ENCODE measurements around the gene B4GALNT2.
"Not testable (repeated sequence)": the region's sequence is repeated elsewhere in the genome, so short reads cannot be mapped to it uniquely, and the experiment has no call there.

B4GALNT2 gene, protein sequence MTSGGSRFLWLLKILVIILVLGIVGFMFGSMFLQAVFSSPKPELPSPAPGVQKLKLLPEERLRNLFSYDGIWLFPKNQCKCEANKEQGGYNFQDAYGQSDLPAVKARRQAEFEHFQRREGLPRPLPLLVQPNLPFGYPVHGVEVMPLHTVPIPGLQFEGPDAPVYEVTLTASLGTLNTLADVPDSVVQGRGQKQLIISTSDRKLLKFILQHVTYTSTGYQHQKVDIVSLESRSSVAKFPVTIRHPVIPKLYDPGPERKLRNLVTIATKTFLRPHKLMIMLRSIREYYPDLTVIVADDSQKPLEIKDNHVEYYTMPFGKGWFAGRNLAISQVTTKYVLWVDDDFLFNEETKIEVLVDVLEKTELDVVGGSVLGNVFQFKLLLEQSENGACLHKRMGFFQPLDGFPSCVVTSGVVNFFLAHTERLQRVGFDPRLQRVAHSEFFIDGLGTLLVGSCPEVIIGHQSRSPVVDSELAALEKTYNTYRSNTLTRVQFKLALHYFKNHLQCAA

DNA sequence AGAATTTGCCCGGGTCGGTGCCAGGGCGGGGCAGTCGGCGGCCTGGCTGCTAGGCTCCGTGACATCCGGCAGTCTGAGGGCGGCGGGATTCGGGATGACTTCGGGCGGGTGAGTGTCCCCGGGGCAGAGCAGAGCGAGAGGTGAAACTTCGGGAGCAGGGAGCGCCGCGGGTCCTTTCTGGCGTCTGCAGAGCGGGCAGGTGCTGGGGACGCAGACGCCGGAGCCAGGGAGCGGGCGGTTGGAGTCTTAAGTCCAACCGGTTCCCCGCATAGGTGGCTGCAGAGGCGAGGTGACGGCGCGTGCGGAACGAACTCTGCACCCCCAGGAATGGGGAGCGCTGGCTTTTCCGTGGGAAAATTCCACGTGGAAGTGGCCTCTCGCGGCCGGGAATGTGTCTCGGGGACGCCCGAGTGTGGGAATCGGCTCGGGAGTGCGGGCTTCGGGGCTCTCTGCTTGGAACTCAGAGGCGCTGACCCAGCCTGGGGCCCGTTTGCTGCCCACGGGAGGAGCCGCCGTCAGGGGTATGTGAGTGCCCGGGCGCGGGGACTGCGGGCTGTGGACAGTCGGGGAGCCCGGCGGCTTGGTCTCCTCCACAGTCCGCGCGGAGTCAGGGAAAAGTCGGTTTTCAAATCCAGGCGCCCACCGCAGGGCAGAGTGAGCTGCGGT is at the start of gene B4GALNT2:
Gene B4GALNT2 (plus strand): TSS at position 71 of the 666 bp plus-strand sequence. CDS start 24 bp downstream, at position 95.
- DNase-seq: no peak

DNA sequence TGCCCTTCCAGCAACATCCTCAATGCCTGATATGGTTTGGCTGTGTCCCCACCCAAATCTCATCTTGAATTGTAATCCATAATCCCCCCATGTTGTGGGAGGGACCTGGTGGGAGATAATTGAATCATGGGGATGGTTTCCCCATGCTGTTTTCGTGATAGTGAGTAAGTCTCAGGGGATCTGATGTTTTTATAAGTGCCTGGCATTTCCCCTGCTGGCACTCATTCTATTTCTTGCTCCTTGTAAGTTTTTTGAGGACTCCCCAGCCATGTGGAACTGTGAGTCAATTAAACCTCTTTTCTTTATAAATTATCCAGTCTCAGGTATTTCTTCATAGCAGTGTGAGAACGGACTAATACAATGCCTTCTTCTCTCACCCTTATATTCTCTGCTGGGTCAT is 47.5 kb upstream of the B4GALNT2 start:
- DNase-seq: not testable (repeated sequence)

DNA sequence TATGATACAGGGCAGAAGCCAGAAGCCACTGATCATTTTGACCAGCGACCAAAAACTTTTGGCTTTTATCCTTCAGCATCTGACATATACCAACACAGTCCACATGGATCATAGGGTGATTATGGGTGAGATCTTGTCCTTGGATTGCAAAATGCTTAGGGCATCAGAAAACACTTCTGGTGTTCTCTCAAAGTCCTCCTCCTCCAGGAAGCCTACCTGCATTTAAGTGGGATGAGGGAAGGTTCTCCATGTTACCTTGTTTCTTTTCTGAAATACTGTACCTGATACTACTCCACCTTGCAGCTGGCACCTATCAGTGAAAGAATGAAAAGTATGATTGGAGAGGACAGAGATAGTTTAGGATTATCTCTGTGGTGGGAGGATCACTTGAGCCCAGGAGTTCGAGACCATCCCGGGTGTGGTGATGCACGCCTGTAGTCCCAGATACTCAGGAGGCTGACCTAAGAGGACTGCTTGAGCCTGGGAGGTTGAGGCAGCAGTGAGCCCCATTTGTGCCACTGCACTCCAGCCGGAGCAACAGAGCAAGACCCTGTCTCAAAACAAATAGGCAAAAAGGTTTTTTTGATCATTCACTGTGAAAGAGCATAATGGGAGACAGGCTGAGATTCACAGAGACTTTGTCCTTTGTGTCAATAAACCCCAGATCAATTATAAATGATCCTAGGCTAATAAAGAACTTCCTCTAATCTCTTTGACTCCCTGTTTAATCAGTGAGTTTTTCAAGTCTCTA is 46.8 kb upstream of the B4GALNT2 start:
- DNase-seq: no peak

DNA sequence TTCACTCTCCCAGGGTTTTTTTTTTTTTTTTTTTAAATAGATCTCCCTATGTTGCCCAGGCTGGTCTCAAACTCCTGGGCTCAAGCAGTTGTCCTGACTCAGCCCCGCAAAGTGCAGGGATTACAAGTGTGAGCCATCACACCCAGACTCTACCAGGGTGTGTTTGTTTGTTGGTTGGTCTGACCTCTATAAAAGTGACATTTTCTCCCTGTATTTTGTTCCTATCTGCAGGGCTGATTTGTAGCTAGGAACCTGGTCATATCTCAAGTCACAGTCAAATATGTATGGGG is 46.3 kb upstream of the B4GALNT2 start:
- DNase-seq: no peak

DNA sequence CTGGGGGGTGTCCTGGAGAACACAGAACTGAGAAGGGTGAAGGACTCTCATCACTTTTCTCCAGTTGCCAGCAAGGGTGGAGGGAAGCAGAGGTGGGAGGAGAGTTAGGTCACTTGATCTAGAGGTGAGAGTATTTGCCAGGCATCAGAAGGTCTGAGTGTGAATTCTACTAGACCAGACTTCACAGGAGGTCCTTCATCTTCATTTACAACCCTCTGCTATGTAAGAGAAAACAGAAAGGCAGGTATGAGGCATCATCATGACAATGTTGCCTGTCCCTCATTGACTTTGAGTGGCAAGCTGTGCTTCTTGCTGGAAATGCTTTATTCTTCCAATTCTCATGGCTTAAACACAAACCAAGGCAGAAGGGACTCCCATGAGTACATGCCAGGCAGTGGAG is 45.9 kb upstream of the B4GALNT2 start:
- DNase-seq: no peak

DNA sequence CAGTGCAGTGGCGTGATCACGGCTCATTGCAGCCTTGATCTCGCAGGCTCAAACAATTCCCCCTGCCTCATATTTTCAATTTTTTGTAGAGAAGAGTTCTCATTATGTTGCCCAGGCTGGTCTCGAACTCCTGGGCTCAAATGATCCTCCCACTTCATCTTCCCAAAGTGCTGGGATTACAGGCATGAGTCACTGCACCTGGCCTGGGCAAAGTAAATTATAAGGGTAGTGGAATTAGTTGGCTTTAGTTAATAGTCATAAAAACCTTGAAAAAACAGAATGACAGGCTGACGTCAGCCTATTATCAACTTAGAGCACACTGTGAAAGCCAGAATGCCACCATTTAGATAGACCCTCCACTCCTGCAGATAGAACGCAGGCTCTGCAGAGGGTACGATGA is 43.5 kb upstream of the B4GALNT2 start:
- DNase-seq: no peak

DNA sequence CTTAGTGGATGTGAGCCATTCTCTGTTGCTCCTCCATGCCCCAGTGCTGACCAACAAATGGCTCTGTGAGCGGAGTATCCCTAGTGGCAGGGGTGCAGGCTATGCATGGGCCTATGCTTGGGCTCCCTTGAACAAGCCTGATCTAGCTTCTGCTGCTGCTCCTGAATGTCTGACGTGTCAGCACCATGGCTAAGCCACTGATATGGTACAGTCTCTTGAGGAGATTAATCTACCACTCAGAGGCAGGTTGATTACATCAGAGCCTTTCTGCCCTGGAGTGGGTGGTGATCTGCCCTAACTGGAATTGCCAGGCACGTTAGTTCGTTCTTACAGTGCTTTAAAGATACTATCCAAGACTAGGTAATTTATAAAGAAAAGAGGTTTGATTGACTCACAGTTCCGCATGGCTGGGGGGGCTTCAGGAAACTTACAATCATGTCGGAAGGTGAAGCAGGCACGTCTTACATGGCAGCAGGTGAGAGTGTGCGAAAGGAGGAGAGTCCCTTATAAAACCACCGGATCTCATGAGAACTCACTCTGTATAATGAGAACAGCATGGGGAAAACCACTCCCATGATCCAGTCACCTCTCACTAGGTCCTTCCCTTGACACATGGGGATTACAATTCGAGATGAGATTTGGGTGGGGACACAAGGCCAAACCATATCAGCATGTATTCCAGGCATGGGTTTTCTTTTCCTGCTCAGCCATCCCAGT is 41.5 kb upstream of the B4GALNT2 start:
- DNase-seq: no peak

DNA sequence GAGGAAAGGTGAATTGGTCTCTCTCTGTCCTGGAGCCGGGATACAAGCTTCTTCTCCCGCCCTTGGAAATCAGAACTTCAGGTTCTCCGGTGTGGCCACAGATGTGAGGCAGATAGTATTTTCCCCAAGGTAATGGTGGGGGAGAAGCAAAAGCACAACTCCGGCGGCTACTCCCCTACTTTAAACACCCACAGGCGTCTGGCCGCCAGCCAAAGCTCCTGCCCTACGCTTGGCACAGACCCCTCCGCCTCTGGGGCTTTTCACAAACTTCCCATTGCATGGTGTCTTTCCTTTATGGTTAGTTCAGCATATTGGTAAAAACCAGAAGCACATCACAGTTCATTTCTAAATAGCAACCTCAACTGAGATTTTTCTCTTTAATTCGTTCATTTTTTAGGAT is 39.4 kb upstream of the B4GALNT2 start:
- DNase-seq: no peak

DNA sequence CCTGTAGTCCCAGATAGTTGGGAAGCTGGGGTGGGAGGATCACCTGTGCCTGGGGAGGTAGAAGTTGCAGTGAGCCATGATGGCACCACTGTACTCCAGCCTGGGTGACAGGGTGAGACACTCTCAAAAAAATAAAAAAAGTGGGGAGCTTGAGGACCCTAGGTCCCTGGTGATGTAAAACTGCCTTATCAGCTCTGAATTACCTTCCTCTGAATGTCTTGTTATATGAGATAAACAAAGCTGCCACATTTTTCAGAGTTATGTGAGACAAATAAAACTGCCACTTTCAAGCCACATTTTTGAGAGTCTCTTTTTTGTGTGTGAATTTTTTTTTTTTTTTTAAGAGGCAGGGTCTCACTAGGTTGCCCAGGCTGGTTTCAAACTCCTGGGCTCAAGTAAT is 32.0 kb upstream of the B4GALNT2 start:
- DNase-seq: no peak

DNA sequence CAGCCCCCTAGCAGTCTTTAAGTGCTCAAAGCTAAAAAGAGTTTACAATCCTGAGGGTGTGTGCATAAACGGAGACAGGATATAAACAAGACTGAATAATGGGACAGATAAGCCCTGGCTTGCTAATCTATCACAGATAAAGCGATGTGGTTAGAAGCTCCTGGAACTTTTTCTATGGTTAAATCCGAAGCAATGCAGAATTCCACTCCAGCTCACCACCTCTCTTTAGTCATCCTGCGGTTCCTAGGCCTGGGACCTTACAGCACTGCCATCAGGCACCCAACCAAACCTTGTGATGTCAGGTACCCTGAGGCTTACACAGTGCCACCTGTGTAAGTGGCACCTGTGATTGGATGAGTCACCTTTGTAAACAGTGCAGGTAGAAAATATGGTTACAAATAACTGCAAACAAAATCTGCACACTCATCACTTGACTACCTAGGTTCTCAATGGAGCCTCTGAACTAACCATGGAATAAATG is 31.5 kb upstream of the B4GALNT2 start:
- no peak for DNase-seq

DNA sequence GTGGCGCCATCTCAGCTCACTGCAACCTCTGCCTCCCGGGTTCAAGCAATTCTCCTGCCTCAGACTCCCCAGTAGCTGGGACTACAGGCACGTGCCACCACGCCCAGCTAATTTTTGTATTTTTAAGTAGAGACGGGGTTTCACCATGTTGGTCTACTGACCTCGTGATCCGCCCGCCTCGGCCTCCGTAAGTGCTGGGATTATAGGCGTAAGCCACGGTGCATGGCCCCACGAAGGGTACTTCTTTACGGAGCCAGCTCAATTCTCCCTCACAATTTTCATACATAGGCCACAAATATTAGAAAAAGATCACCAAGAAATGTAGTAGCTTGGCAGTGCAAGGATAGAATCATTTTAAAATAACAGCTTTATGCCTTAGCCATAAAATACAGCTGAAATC is 29.2 kb upstream of the B4GALNT2 start:
- DNase-seq: not testable (repeated sequence)

DNA sequence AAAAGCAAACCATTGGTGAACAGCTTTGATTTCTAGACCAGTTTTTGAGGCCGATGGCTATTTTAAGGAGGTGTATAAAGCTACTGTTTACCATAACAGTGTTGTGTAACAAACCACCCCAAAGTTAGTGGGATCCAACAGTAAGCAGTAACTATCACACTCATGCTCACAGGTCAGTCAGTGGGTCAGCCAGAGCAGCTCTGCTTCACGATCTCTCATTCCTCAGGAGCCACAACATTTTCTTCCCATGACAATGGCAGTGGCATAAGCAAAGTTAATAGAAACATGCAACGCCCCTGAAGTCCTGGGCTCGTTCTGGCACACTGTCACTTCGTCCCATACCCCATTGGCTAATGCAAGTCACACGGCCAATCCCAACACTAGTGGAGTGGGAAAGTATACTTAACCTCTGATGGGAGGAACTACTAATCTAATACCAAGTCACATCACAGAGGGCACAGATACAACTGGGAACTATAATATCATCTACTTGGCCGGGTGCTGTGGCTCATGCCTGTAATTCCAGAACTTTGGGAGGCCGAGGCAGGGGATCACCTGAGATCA is 28.0 kb upstream of the B4GALNT2 start:
- no peak for DNase-seq

DNA sequence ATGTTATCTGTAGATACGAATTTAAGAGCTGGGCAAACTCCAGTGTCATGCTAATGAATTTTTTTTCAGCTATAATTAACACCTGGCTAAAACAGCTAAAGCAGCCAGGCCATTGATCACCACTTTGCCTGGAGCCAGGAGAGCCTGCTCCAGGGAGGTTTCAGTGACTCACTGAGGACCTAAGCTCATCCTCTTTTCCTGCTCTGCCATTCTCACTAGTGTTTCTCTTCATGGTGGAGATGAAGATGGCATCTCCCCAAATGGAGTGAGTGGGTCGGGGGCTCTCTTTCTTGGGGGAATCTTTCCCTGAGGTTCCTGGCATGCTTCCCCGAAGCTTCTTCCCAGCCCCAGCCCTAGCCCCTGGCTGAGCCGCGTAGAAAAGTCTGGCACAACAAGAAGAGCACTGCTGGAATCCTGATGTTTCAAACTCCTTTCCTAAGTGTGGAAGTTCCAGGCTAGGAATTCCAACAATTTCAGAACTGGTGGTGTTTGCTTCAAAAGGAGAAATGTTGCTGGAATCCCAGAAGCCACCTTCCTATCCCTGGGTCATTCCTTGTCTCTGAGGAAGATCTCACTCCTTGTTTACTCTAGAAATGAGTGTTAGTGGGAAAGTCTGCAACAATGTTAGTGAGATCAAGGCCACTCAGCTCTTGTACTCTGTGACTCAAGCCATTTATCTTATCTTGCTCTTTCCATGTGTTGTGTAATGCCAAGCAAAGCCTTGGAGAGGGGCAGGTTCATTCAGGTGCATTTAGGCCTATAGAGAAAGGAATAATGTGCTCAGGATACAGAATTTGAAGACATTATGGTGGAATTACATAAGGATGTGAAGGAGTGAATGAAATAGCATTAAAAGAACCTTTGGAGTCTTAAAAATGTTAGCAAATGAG is 26.0 kb upstream of the B4GALNT2 start:
- no peak for DNase-seq

DNA sequence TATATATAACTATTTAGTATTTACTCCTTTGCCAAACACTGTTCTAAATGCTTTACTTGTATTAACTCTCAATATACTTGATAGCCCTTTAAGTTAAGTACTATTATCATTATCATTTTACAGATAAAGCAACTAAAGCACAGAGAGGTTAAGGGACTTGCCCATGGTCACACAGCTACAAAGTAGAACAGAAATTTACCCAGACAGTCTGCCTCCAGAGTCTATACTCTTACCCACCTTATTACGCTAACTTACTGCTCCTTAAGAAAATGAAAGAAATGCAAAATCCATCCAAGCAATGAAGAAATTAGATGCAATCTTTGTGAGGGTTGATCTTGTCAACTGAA is 25.4 kb upstream of the B4GALNT2 start:
- no peak for DNase-seq

DNA sequence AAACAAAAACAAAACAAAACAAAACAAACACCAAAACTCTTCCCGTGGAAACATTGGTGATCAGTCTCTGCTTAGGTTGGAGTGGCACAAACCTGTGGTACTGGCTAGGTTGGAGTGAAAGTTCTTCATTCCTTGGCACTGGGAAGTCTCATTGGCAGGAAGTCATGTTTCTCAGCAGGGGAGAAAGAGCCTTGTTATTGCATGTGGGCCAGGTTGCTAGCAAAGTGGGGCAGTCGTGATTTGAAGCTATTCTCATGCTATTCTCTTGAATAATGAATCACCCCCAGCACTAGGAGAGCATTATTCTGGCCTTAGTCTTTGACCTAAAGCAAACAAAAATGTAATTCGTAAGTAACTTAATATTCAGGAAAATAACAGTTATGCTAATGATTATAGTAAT is 24.3 kb upstream of the B4GALNT2 start:
- DNase-seq: no peak

DNA sequence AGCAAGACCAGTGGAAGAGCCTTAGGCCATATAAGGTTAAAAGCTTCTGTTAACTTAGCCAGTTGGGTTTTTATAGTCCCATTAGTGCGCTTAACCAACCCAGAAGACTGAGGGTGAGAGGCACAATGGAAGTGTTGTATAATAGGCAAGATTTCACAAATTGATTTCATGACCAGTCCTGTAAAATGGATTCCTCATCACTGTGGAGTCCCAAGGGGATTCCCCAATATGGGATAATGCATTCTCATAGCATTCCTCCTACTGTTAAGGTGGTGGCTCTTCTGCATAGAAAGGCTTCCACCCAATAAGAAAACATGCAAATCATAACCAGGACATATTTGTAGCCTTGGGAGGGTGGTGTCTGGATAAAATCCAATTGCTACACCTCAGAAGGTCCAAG is 22.1 kb upstream of the B4GALNT2 start:
- no peak for DNase-seq

DNA sequence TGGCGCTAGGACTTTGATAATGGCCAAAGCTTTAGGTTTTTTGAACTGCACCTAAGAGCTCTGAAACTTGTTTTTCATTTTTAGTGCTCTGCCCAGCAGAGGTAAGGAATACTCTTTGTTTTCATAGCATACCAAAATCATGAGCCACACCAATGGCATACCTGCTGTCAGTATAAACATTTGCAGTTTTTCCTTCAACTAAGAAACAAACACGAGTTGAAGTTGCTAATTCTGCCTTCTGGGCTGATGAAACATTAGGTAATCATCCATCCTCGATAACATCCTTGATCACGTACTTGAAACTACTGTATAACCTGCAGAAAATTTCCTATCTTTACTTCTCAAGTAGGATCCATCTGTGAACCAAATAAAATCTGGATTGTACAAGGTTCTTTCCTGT is 20.6 kb upstream of the B4GALNT2 start:
- DNase-seq: no peak

DNA sequence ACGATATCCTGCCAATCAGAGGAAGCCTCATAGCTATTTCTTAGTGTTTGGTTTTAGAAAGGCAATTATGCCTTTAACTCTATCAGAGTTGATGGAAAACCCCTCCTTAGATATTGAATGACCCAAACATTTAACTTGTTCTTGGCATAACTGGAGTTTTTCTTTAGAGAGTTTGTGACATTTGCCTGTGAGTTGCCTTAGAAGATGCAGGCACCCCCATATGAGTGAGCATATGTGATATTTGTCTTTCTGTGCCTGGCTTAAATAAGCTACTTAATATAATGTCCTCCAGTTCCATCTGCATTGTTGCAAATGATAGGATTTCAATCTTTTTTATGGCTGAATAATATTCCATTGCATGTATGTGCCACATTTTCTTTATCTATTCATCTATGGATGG is 19.6 kb upstream of the B4GALNT2 start:
- no peak for DNase-seq

DNA sequence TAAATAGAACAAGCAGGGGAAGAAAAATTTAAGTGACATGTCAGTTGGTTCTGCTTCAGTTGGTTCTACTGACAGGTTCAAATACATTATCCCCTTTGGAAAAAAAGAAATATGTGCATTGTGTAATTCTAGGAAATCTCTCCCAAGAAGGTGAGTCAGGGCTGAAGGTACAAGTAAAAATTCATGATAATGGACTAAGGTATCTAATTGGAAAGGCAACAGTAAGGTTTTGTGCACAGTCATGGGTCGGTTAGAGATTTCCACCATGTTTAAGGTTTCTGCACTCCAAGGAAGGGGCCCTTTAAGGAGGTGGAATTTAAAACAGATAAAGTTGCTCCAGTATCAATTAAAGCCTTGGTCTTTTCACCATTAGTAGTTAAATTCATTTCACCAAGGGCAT is 17.9 kb upstream of the B4GALNT2 start:
- DNase-seq: no peak

DNA sequence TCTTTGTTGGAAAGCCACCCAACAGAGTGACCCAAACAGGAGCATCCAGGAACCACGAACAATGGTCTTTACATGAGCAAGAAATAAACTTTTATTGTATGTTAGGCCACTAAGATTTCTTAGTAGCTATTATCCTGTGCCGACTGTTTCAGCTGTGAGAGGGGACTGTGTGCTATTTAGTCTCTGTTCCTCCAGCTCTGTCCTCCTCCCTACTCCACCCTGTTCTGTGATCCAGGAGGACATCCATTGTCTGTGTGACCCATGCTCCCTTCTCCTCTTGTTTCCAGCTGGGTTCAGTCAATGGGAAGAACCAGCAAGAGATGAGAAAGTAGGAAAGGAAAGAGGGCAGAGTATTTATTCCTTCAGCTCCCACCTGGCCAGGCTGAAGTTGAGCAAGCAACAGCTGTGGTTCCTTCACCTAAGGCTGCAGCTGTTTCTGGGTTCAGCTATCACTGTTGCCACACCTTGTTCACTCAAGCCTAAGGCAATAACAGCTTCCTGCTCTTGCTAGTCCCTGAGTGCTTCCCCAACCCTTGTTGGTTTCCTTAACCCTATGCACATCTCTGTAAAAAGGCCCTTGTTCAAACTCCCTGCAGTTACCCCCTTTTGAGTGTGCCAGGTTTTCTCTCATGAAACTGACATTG is 14.9 kb upstream of the B4GALNT2 start:
- no peak for DNase-seq

DNA sequence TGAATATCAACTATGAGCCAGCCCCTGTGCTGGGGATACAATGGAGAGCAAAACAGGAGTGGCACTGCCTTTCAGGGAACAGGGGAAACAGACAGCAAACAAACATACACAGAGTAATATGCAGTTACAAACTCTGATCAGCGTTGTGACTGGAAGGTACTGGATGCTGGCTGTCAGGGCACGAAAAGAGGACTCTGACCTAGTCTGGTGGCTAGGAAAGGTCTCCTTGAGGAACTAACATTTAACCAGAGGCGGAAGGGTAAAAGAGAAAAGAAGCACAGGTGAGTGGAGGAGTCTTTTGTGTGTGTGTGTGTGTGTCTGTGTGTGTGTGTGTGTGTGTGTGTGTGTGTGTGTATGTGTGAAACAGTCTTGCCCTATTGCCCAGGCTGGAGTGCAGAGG is 12.4 kb upstream of the B4GALNT2 start:
- DNase-seq: no peak
